HUES64 (cell line): ENCODE results near the gene FITM2.

Experiments used
- H3K27ac ChIP-seq: 2 replicates; pipeline ENCODE4 v1.7.0; 2013; ENCODE audit warnings: low read depth, low read length, inconsistent platforms
- H3K27me3 ChIP-seq: 2 replicates; pipeline ENCODE4 v1.6.1; 2013; ENCODE audit warnings: mild to moderate bottlenecking, low read length; ENCODE audit not compliant: insufficient read depth
- H3K36me3 ChIP-seq: 2 replicates; pipeline ENCODE4 v1.6.1; 2013; ENCODE audit warnings: mild to moderate bottlenecking, low read length; ENCODE audit not compliant: insufficient read depth
- H3K4me1 ChIP-seq: 2 replicates; pipeline ENCODE4 v1.6.1; 2013; ENCODE audit warnings: mild to moderate bottlenecking, low read length, moderate library complexity; ENCODE audit not compliant: insufficient read depth
- H3K4me3 ChIP-seq: 2 replicates; pipeline ENCODE4 v1.5.1; 2013; ENCODE audit warnings: mild to moderate bottlenecking, low read length, moderate library complexity
- H3K9ac ChIP-seq: 2 replicates; pipeline ENCODE4 v1.6.1; 2013; ENCODE audit warnings: mild to moderate bottlenecking, low read depth, low read length
- H3K9me3 ChIP-seq: 2 replicates; pipeline ENCODE4 v1.6.1; 2013; ENCODE audit warnings: low read depth, low read length; ENCODE audit not compliant: insufficient read depth
- WGBS: fragments of 150-250, 120-280 bp; methylation state at CpG from one replicate; pipeline ENCODE4 v1.1.7; 2013; ENCODE audit warnings: missing lambda C conversion rate; 5-methylcytosine and 5-hydroxymethylcytosine counted together

Gene FITM2

GRCh38 chr20:44279228-44279627, 31.8 kb downstream of the FITM2 start:
- Histone ChIP-seq H3K4me3 (no peak overlapping the region), H3K36me3 (no peaks in the 10 kb centered on the region), H3K4me1 (no peaks in the 10 kb centered on the region), H3K9ac (no peak overlapping the region), H3K27me3 (no peaks in the 10 kb centered on the region), H3K9me3 (no peaks in the 10 kb centered on the region), H3K27ac (no peak overlapping the region)
- 96% methylated on average over 11 of the region's 11 CpGs for WGBS

- no peak overlapping the region for H3K9ac ChIP-seq
- no peaks in the 10 kb centered on the region for H3K27me3 ChIP-seq
Measured at GRCh38 chr20:44274303-44275017, 36.5 kb downstream of the FITM2 start.

GRCh38 chr20:44273231-44274215, 37.5 kb downstream of the FITM2 start:
- 90% methylated on average over 9 of the region's 10 CpGs for WGBS
- Histone ChIP-seq H3K27me3 (no peaks in the 10 kb centered on the region), H3K36me3 (no peaks in the 10 kb centered on the region)

More at GRCh38 chr20:44274303-44275017, 36.5 kb downstream of the FITM2 start:
- H3K9me3 ChIP-seq, result no peaks in the 10 kb centered on the region
- H3K36me3 ChIP-seq, result no peaks in the 10 kb centered on the region
- no peak overlapping the region for H3K27ac ChIP-seq
- H3K4me1 ChIP-seq, result 0 out of 2 replicates have a peak, but pooled peaks cover 2% of the 10 kb centered on the region
- WGBS, result 89% methylated on average over 10 of the region's 11 CpGs
- H3K4me3 ChIP-seq, result no peak overlapping the region

GRCh38 chr20:44271915-44272663, 38.9 kb downstream of the FITM2 start:
- 46% methylated on average over 14 of the region's 14 CpGs for WGBS
- Histone ChIP-seq H3K4me1 (0 out of 2 replicates have a peak, but pooled peaks cover 2% of the 10 kb centered on the region), H3K4me3 (no peak overlapping the region), H3K9ac (no peak overlapping the region), H3K27me3 (no peaks in the 10 kb centered on the region), H3K27ac (no peak overlapping the region), H3K9me3 (no peaks in the 10 kb centered on the region), H3K36me3 (no peaks in the 10 kb centered on the region)

More at GRCh38 chr20:44273231-44274215, 37.5 kb downstream of the FITM2 start:
- no peak overlapping the region for H3K9ac ChIP-seq
- H3K4me3 ChIP-seq, result no peak overlapping the region
- H3K4me1 ChIP-seq, result 0 out of 2 replicates have a peak, but pooled peaks cover 2% of the 10 kb centered on the region
- no peaks in the 10 kb centered on the region for H3K9me3 ChIP-seq
- no peak overlapping the region for H3K27ac ChIP-seq

GRCh38 chr20:44268802-44269201, 42.2 kb downstream of the FITM2 start:
- no peak overlapping the region for H3K9ac ChIP-seq
- H3K27me3 ChIP-seq, result no peaks in the 10 kb centered on the region
- H3K9me3 ChIP-seq, result no peaks in the 10 kb centered on the region
- no peak overlapping the region for H3K27ac ChIP-seq
- H3K36me3 ChIP-seq, result no peaks in the 10 kb centered on the region
- H3K4me3 ChIP-seq, result no peak overlapping the region
- 0 out of 2 replicates have a peak, but pooled peaks cover 2% of the 10 kb centered on the region for H3K4me1 ChIP-seq
- WGBS, result 91% methylated on average over 5 of the region's 5 CpGs

GRCh38 chr20:44264287-44264686, 46.7 kb downstream of the FITM2 start:
- Histone ChIP-seq H3K27ac (no peak overlapping the region), H3K9me3 (no peaks in the 10 kb centered on the region), H3K27me3 (no peaks in the 10 kb centered on the region), H3K4me1 (no peaks in the 10 kb centered on the region), H3K4me3 (no peak overlapping the region), H3K9ac (no peak overlapping the region), H3K36me3 (no peaks in the 10 kb centered on the region)
- 63% methylated on average over 4 of the region's 5 CpGs for WGBS

GRCh38 chr20:44258226-44258890, 52.6 kb downstream of the FITM2 start:
- H3K4me1 ChIP-seq, result no peaks in the 10 kb centered on the region
- H3K27ac ChIP-seq, result no peak overlapping the region
- no peak overlapping the region for H3K4me3 ChIP-seq
- WGBS, result 88% methylated on average over 28 of the region's 28 CpGs
- no peak overlapping the region for H3K9ac ChIP-seq
- H3K27me3 ChIP-seq, result no peaks in the 10 kb centered on the region
- H3K9me3 ChIP-seq, result no peaks in the 10 kb centered on the region
- no peaks in the 10 kb centered on the region for H3K36me3 ChIP-seq

GRCh38 chr20:44256961-44257360, 54.0 kb downstream of the FITM2 start:
- Histone ChIP-seq H3K27me3 (no peaks in the 10 kb centered on the region), H3K36me3 (no peaks in the 10 kb centered on the region), H3K27ac (no peak overlapping the region), H3K4me1 (no peaks in the 10 kb centered on the region), H3K9ac (no peak overlapping the region), H3K9me3 (no peaks in the 10 kb centered on the region), H3K4me3 (no peak overlapping the region)
- 93% methylated on average over 21 of the region's 21 CpGs for WGBS

- Histone ChIP-seq H3K9ac (no peak overlapping the region), H3K4me1 (no peaks in the 10 kb centered on the region), H3K36me3 (no peaks in the 10 kb centered on the region), H3K4me3 (no peak overlapping the region), H3K27ac (no peak overlapping the region), H3K9me3 (no peaks in the 10 kb centered on the region), H3K27me3 (no peaks in the 10 kb centered on the region)
- WGBS, result no CpG with 5 or more reads among the region's 1 CpG
Measured at GRCh38 chr20:44255942-44256341, 55.1 kb downstream of the FITM2 start.

GRCh38 chr20:44254073-44254472, 56.9 kb downstream of the FITM2 start:
- Histone ChIP-seq H3K36me3 (no peaks in the 10 kb centered on the region), H3K9ac (no peak overlapping the region), H3K9me3 (no peaks in the 10 kb centered on the region), H3K27ac (no peak overlapping the region), H3K27me3 (no peaks in the 10 kb centered on the region), H3K4me3 (no peak overlapping the region), H3K4me1 (no peaks in the 10 kb centered on the region)
- 79% methylated on average over 8 of the region's 8 CpGs for WGBS
